ENCODE data around the gene ZXDB. TPM values are rescaled to one million over a fixed set of nuclear protein-coding genes. Genes with fewer than 3 reads are reported as not detected.
A peak's percentile ranks its signal among the peaks of the same experiment; 100 is the strongest.
"Not testable (repeated sequence)": the region's sequence is repeated elsewhere in the genome, so short reads cannot be mapped to it uniquely, and the experiment has no call there.

The ZXDB gene
- polyA plus RNA-seq, 1 donor (not counting 4 experiments of a cell fraction or from before 2014, with no cell fraction given): 6.4 TPM

DNA sequence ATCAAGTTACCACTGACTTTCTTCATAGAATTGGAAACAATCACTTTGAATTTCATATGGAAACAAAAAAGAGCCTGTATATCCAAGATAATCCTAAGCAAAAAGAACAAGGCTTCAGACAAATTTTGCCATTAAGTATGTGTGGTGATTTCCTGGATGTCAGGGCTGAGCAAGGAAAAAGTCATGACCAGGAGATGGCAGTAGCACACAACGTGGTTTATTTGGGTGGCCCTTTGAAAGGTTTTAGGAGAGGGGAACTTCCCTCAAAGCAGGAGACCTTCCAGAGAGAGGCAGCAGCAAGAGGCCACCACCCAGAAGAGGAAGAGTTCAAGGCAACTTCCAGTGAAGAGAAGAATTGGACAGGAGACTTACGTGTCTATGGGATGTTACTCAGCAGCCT, 18.1 kb upstream of the ZXDB start:
- H4K20me1 ChIP-seq (ENCODE audit: control insufficient read depth, extremely low read depth, insufficient read depth, low read length): no peaks in the 10 kb centered on the region
- H2AFZ ChIP-seq (ENCODE audit: control insufficient read depth, low read length): no peak overlapping the region
- no peaks in the 10 kb centered on the region for H3K36me3 ChIP-seq (ENCODE audit: control insufficient read depth in 2 of 2, extremely low read depth in 1 of 2, insufficient read depth in 2 of 2, low read length in 2 of 2)
- no peak overlapping the region for H3K9ac ChIP-seq (ENCODE audit: control insufficient read depth, extremely low read depth, insufficient read depth, low read length)
- no peaks in the 10 kb centered on the region for H3K79me2 ChIP-seq (ENCODE audit: control insufficient read depth, insufficient read depth, low read length)
- dilution Hi-C loops (cut with MboI; ENCODE audit: extremely low pct_ligation_motif_present, low sequenced_read_pairs): no loop called here
- no peaks in the 10 kb centered on the region for H3K27me3 ChIP-seq (ENCODE audit: control insufficient read depth, extremely low read depth, insufficient read depth, low read length)
- H3K9me3 ChIP-seq (ENCODE audit: control insufficient read depth, low read depth, low read length): no peaks in the 10 kb centered on the region
- no peak overlapping the region for H3K4me3 ChIP-seq (ENCODE audit: control insufficient read depth in 2 of 3, extremely low read depth in 1 of 3, insufficient read depth in 2 of 3, low read depth in 1 of 3, low read length in 3 of 3)
- DNase-seq (ENCODE audit: low read depth, low spot score) (no peak), FAIRE-seq (no peak)
- no peak overlapping the region for H3K4me2 ChIP-seq (ENCODE audit: control insufficient read depth, extremely low read depth, insufficient read depth, low read depth, low read length)
- no peaks in the 10 kb centered on the region for H3K9me1 ChIP-seq (ENCODE audit: control insufficient read depth, extremely low read depth, insufficient read depth, low read length)
- no peak overlapping the region for H3K27ac ChIP-seq (ENCODE audit: control insufficient read depth, insufficient read depth, low read length)
- no peaks in the 10 kb centered on the region for H3K4me1 ChIP-seq (ENCODE audit: control insufficient read depth, extremely low read depth, insufficient read depth, low read length)
- TF ChIP-seq, protein P1, sequence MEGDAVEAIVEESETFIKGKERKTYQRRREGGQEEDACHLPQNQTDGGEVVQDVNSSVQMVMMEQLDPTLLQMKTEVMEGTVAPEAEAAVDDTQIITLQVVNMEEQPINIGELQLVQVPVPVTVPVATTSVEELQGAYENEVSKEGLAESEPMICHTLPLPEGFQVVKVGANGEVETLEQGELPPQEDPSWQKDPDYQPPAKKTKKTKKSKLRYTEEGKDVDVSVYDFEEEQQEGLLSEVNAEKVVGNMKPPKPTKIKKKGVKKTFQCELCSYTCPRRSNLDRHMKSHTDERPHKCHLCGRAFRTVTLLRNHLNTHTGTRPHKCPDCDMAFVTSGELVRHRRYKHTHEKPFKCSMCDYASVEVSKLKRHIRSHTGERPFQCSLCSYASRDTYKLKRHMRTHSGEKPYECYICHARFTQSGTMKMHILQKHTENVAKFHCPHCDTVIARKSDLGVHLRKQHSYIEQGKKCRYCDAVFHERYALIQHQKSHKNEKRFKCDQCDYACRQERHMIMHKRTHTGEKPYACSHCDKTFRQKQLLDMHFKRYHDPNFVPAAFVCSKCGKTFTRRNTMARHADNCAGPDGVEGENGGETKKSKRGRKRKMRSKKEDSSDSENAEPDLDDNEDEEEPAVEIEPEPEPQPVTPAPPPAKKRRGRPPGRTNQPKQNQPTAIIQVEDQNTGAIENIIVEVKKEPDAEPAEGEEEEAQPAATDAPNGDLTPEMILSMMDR (optimal IDR thresholded peaks at IDR 0.05 in 1 of 3, IDR thresholded peaks at IDR 0.05 in 1 of 3, conservative IDR thresholded peaks at IDR 0.05 in 1 of 3; ENCODE audit: extremely low read depth in 1 of 3, insufficient read depth in 2 of 3, low read length in 3 of 3): peak; percentile 32 to 55 (median 53)
- TF ChIP-seq EZH2 (IDR thresholded peaks at IDR 0.05; ENCODE audit: low read length): no peak

DNA sequence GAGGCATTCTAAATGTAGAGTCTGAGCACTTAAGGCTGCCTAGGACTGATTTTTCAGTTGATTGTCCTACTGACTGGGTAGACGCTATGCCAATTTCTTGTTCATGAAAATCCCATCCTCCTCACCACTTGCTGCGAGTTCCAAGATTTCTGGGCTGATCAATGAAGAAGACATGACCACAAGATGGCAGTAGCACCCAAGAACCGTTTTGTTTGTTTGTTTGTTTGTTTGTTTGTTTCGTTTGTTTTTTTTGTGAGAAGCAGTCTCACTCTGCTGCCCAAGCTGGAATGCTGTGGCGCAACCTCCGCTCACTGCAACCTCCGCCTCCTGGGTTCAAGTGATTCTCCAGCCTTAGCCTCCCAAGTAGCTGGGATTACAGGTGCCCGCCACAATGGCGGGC, 8.9 kb upstream of the ZXDB start:
- H3K4me2 ChIP-seq (ENCODE audit: control insufficient read depth, extremely low read depth, insufficient read depth, low read depth, low read length); H4K20me1 ChIP-seq (ENCODE audit: control insufficient read depth, extremely low read depth, insufficient read depth, low read length); H3K9me1 ChIP-seq (ENCODE audit: control insufficient read depth, extremely low read depth, insufficient read depth, low read length); H3K27me3 ChIP-seq (ENCODE audit: control insufficient read depth, extremely low read depth, insufficient read depth, low read length); FAIRE-seq; H3K9ac ChIP-seq (ENCODE audit: control insufficient read depth, extremely low read depth, insufficient read depth, low read length); DNase-seq (ENCODE audit: low read depth, low spot score); H3K9me3 ChIP-seq (ENCODE audit: control insufficient read depth, low read depth, low read length); H3K4me3 ChIP-seq (ENCODE audit: control insufficient read depth in 2 of 3, extremely low read depth in 1 of 3, insufficient read depth in 2 of 3, low read depth in 1 of 3, low read length in 3 of 3); H3K27ac ChIP-seq (ENCODE audit: control insufficient read depth, insufficient read depth, low read length); dilution Hi-C loops (cut with MboI; ENCODE audit: extremely low pct_ligation_motif_present, low sequenced_read_pairs); H2AFZ ChIP-seq (ENCODE audit: control insufficient read depth, low read length); H3K36me3 ChIP-seq (ENCODE audit: control insufficient read depth in 2 of 2, extremely low read depth in 1 of 2, insufficient read depth in 2 of 2, low read length in 2 of 2); H3K4me1 ChIP-seq (ENCODE audit: control insufficient read depth, extremely low read depth, insufficient read depth, low read length); H3K79me2 ChIP-seq (ENCODE audit: control insufficient read depth, insufficient read depth, low read length): not testable (repeated sequence)
- TF ChIP-seq, protein P1 (optimal IDR thresholded peaks at IDR 0.05 in 1 of 3, IDR thresholded peaks at IDR 0.05 in 1 of 3, conservative IDR thresholded peaks at IDR 0.05 in 1 of 3; ENCODE audit: extremely low read depth in 1 of 3, insufficient read depth in 2 of 3, low read length in 3 of 3): peak in 2 of 3 experiments; percentile 28 to 48

Measured in keratinocyte (primary cell).